ENCODE results near the gene STIMATE.

Gene STIMATE

GRCh38 chr3:52841211-52841980, 56.0 kb downstream of the STIMATE start:
- peak; percentile 15 for DNase-seq (ENCODE audit: low read depth)
- H3K4me3 ChIP-seq (ENCODE audit: low read depth, low read length): no peak overlapping the region
- no peak for TF ChIP-seq CTCF (IDR thresholded peaks at IDR 0.05; ENCODE audit: insufficient read depth, low read depth, low read length, missing control alignments)

- no peak overlapping the region for H3K4me3 ChIP-seq (ENCODE audit: low read depth, low read length)
- no peak for DNase-seq (ENCODE audit: low read depth)
- no peak for TF ChIP-seq CTCF (IDR thresholded peaks at IDR 0.05; ENCODE audit: insufficient read depth, low read depth, low read length, missing control alignments)
Observed at GRCh38 chr3:52839892-52840545, 57.3 kb downstream of the STIMATE start.

DNA sequence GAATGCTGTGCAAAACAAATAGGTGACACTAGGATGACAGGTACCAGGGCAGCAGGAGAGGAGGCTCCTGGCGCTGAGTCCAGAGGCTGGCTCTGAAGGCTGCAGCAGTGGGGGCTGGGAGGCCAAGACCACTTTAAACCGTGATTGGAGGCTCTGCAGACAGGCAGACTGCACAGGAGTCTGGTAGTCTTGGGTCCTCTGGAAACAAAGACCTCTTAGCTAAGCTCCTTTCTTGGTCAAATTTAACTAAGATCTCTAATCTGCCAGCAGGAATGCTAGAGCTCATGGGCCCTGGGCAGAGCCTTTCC, 58.1 kb downstream of the STIMATE start:
- H3K4me3 ChIP-seq (ENCODE audit: low read depth, low read length): no peak overlapping the region
- TF ChIP-seq CTCF (IDR thresholded peaks at IDR 0.05; ENCODE audit: insufficient read depth, low read depth, low read length, missing control alignments): no peak
- DNase-seq (ENCODE audit: low read depth): no peak

GRCh38 chr3:52838561-52839267, 58.6 kb downstream of the STIMATE start:
- TF ChIP-seq CTCF (IDR thresholded peaks at IDR 0.05; ENCODE audit: insufficient read depth, low read depth, low read length, missing control alignments): no peak
- no peak overlapping the region for H3K4me3 ChIP-seq (ENCODE audit: low read depth, low read length)
- no peak for DNase-seq (ENCODE audit: low read depth)

DNA sequence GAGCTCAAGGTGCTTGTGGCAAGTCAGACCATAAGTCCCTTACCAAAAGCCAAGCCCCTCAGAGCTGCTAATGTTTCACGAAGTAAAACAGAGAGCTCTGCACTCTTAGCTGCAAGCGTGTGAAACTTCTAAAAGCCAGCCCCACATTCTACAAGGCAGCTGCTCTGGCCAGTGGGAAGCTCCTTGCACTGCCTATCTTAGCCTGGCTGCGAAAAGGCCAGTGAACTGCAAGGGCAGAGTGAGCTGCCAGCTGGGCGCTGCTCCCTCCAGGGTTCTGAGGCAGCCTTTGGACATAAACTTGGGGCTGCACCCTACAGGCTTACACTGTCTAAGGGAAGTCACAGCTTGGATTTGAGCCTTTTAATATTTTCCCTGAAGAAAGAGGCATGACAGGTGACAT, 60.4 kb downstream of the STIMATE start:
- no peak overlapping the region for H3K4me3 ChIP-seq (ENCODE audit: low read depth, low read length)
- TF ChIP-seq CTCF (IDR thresholded peaks at IDR 0.05; ENCODE audit: insufficient read depth, low read depth, low read length, missing control alignments): no peak
- DNase-seq (ENCODE audit: low read depth): no peak

DNA sequence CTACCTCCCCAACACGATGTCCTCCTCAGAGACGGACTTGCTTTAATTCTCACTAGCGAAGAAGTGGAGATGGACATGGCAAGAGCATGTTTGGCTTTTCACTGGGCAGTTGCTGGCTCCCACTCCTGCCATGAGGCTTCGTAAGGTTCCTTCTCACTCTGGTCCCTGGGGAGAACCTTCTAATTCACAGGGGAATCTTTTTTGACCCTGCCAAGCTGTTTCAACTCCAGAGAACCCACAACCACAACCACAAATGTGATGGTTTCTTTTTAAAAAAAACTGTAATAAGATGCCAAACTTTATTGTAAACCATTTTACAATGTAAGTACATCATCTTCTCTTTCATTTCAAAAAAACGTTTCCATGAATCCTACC, 60.9 kb downstream of the STIMATE start:
- no peak for DNase-seq (ENCODE audit: low read depth)
- H3K4me3 ChIP-seq (ENCODE audit: low read depth, low read length): no peak overlapping the region
- TF ChIP-seq CTCF (IDR thresholded peaks at IDR 0.05; ENCODE audit: insufficient read depth, low read depth, low read length, missing control alignments): no peak

Data from GM12865 (cell line).